ENCODE measurements around the gene TEX52.

TEX52 gene

GRCh38 chr12:2842948-2843347, 13.9 kb downstream of the TEX52 start:
- no peak overlapping the region for H3K4me3 ChIP-seq (ENCODE audit: low read depth, low read length)
- TF ChIP-seq CTCF (IDR thresholded peaks at IDR 0.05; ENCODE audit: control insufficient read depth, extremely low read depth, insufficient read depth), result no peak
- DNase-seq (ENCODE audit: low read depth), result no peak

GRCh38 chr12:2841056-2841650, 15.7 kb downstream of the TEX52 start:
- H3K4me3 ChIP-seq (ENCODE audit: low read depth, low read length), result no peak overlapping the region
- no peak for DNase-seq (ENCODE audit: low read depth)
- no peak for TF ChIP-seq CTCF (IDR thresholded peaks at IDR 0.05; ENCODE audit: control insufficient read depth, extremely low read depth, insufficient read depth)

DNA sequence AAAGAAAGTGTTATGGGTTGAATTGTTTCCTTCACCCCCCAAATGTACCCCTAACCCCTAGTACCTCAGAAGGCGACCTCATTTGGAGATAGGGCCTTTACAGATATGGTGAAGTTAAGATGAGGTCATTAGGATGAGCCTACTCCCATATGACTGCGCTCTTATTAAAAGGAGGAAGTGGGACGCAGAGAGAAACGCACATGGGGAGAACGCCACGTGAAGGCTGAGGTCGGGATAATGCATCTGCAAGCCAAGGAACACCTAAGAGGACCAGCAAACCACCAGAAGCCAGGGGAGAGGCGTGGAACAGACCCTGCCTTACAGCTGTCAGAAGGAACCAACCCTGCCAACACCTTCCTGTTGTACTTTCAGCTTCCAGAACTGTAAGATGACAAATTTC, 20.3 kb downstream of the TEX52 start:
- no peak for TF ChIP-seq CTCF (IDR thresholded peaks at IDR 0.05; ENCODE audit: control insufficient read depth, extremely low read depth, insufficient read depth)
- DNase-seq (ENCODE audit: low read depth), result no peak
- no peak overlapping the region for H3K4me3 ChIP-seq (ENCODE audit: low read depth, low read length)

DNA sequence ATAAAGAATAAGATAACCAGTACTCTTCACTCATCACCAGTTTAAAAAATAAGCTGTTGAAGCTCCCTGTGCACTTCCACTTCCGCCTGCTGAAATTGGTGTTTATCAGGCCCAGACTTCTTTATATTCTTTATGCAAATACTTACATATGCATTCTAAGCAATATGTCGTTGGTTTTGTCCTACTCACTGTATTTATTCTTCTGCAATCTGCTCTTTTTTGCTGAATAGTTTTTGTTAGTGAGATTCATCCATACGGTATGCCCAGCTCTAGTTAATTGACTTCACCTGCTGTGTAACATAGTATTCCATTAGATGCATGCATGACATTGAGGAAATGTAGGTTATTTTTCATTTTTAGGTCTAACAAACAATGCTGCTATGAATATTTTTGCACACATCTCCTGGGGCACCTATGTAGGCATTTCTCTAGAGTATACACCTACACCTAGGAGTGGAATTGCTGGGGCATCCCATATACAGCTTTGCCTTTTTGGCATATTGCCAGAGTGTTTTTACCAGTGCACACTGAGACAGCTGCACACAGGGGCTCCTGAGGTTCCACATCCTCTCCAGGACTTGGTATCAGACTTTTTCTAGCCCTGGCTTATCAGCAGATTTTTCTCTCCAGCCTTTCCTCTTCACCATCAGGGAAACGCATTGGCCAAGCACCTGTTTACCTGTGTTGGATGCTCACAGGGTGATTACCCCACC, 21.0 kb downstream of the TEX52 start:
- no peak for DNase-seq (ENCODE audit: low read depth)
- H3K4me3 ChIP-seq (ENCODE audit: low read depth, low read length), result no peak overlapping the region
- TF ChIP-seq CTCF (IDR thresholded peaks at IDR 0.05; ENCODE audit: control insufficient read depth, extremely low read depth, insufficient read depth), result no peak

- DNase-seq (ENCODE audit: low read depth), result no peak
- H3K4me3 ChIP-seq (ENCODE audit: low read depth, low read length), result no peak within 1 kb of the TSS
- no peak for TF ChIP-seq CTCF (IDR thresholded peaks at IDR 0.05; ENCODE audit: control insufficient read depth, extremely low read depth, insufficient read depth)
Measured at GRCh38 chr12:2834581-2835491, 22.0 kb downstream of the TEX52 start, which contains the start of gene NRIP2. TSS of gene NRIP2 (minus strand) at chr12:2835035. CDS start at chr12:2834983, 52 bp downstream.

GRCh38 chr12:2833810-2834209, 23.0 kb downstream of the TEX52 start:
- no peak for DNase-seq (ENCODE audit: low read depth)
- TF ChIP-seq CTCF (IDR thresholded peaks at IDR 0.05; ENCODE audit: control insufficient read depth, extremely low read depth, insufficient read depth), result no peak
- no peak overlapping the region for H3K4me3 ChIP-seq (ENCODE audit: low read depth, low read length)

Measured in LNCaP clone FGC (cell line).